K562 (cell line): Measurements from ENCODE around the gene BACE1. TPM values are rescaled to one million over a fixed set of nuclear protein-coding genes. Genes with fewer than 3 reads are reported as not detected.

Source experiments
- BMI1 ChIP-seq: fragments of 150-350 bp; IDR thresholded peaks from 2 replicates; pipeline ENCODE4 v1.6.1; 2014; ENCODE audit warnings: low read length
- ETV1 ChIP-seq: fragments of 450-650 bp; conservative IDR thresholded peaks from 2 replicates; pipeline ENCODE4 v1.6.1; 2016; ENCODE audit warnings: missing genetic modification characterization, control low read depth, low read depth, missing compliant biosample characterization
- FOXA3 ChIP-seq, 2 experiments: fragments of 450-650 bp in 1 of 2; sonication (generic) in 1 of 2; formaldehyde crosslinking; IDR thresholded peaks in 1 of 2; conservative IDR thresholded peaks in 1 of 2; 2 replicates each; pipeline versions ENCODE4 v1.4.0 to v1.8.0; 2020 to 2022; ENCODE audit warnings: mild to moderate bottlenecking in 2 of 2, missing genetic modification reagents in 1 of 2
- POLR2AphosphoS5 ChIP-seq: IDR thresholded peaks from 2 replicates; pipeline ENCODE4 v1.6.1; 2011; ENCODE audit warnings: mild to moderate bottlenecking, low read depth, low read length, moderate library complexity; ENCODE audit not compliant: control insufficient read depth, insufficient read depth
- POLR2B ChIP-seq: fragments of 450-650 bp; IDR thresholded peaks from 2 replicates; pipeline ENCODE4 v1.6.1; 2018; ENCODE audit warnings: low read depth; ENCODE audit not compliant: partially characterized antibody
- ZBTB11 ChIP-seq, 3 experiments: fragments of 200-800 bp in 1 of 3; fragments of 250-450 bp in 1 of 3; fragments of 450-650 bp in 1 of 3; sonication (Bioruptor Pico) in 1 of 3; sonication (Bioruptor generic) in 1 of 3; formaldehyde crosslinking in 1 of 3; IDR thresholded peaks; 2 replicates each; pipeline versions ENCODE4 v1.6.1 to v1.8.0; 2016 to 2022; ENCODE audit warnings: mild to moderate bottlenecking in 2 of 3, missing genetic modification characterization in 2 of 3, missing compliant biosample characterization in 1 of 3, moderate library complexity in 1 of 3
- ZBTB34 ChIP-seq: fragments of 250-450 bp; sonication (Bioruptor Pico); IDR thresholded peaks from 2 replicates; pipeline ENCODE4 v1.8.0; 2021; ENCODE audit warnings: mild to moderate bottlenecking, moderate library complexity
- ZNF384 ChIP-seq: IDR thresholded peaks from 2 replicates; pipeline ENCODE4 v1.6.1; 2012; ENCODE audit warnings: low read depth, low read length, improper control_type of control experiment
- ZNF830 ChIP-seq: fragments of 250-450 bp; sonication (Bioruptor Pico); IDR thresholded peaks from 2 replicates; pipeline ENCODE4 v1.5.0; 2021; ENCODE audit warnings: mild to moderate bottlenecking
- polyA plus RNA-seq, 8 experiments: library from polyadenylated mRNA; depleted of rRNA in 4 of 8; stranded (reverse) in 5 of 8; unstranded in 3 of 8; fragments of >200 nt; fragmentation: Nextera tagmentation in 2 of 8; fragmentation: Illumina TruSeq in 1 of 8; extraction: Ambion mirVana in 2 of 8; extraction: Trizol in 1 of 8; gene quantifications; 2 replicates each; pipeline versions ENCODE4 v1.2.1 to v1.2.3, GENCODE V29; 2011 to 2014; ENCODE audit warnings: inconsistent platforms in 1 of 8, missing spikeins in 1 of 8
- total RNA-seq, 7 experiments: library from RNA; depleted of rRNA in 6 of 7; stranded (reverse); fragments of >200 nt in 6 of 7; fragmentation: Illumina TruSeq in 2 of 7; extraction: Trizol in 2 of 7; gene quantifications; 2 replicates each; pipeline versions ENCODE4 v1.2.1 to v1.2.3, GENCODE V29; 2011 to 2021; ENCODE audit warnings: low replicate concordance in 1 of 7

BACE1 gene
- total and polyA plus RNA-seq, 9 of the 15 experiments (the other 6 are each of a cell fraction or from before 2014, with no cell fraction given): 0.01 to 0.25 (median 0.16) TPM; not detected in 5

- TF ChIP-seq POLR2AphosphoS5 (no peak), ZBTB11 (CRISPR knock-in tag; IDR thresholded peaks at IDR 0.05) (no peak), ZBTB34 (CRISPR knock-in tag) (no peak), FOXA3 (CRISPR knock-in tag; conservative IDR thresholded peaks at IDR 0.05 in 1 of 2, IDR thresholded peaks at IDR 0.05 in 1 of 2) (no peak), ZNF384 (no peak), ZNF830 (no peak), POLR2B (no peak), BMI1 (no peak), ETV1 (tag) (no peak)
Observed at GRCh38 chr11:117309310-117309709, 6.7 kb downstream of the BACE1 start (continued).
